Measurements from ENCODE around the gene EXOC4.

- no peak for TF ChIP-seq EZH2phosphoT487 (IDR thresholded peaks at IDR 0.05; ENCODE audit: insufficient read depth, low read depth)
- no peak for TF ChIP-seq EZH2 (IDR thresholded peaks at IDR 0.05; ENCODE audit: insufficient read depth, poor library complexity, severe bottlenecking)
These were observed 503.0 kb downstream of the EXOC4 start for GRCh38 chr7:133755901-133756300.
